Nephron (organoid): Measurements from ENCODE around the gene DNAJB1.
A peak's percentile ranks its signal among the peaks of the same experiment; 100 is the strongest.

ENCODE experiments used
- H3K27ac Mint-ChIP-seq, 3 experiments: 2 replicates each; pipeline ENCODE4 v1.8.0; 2020; ENCODE audit warnings: mixed read lengths in 3 of 3, mild to moderate bottlenecking in 2 of 3, moderate library complexity in 1 of 3
- H3K27me3 Mint-ChIP-seq: 2 replicates; pipeline ENCODE4 v1.8.0; 2021; ENCODE audit warnings: low read depth, mild to moderate bottlenecking, moderate library complexity, mixed read lengths
- H3K36me3 Mint-ChIP-seq: 2 replicates; pipeline ENCODE4 v1.8.0; 2020; ENCODE audit warnings: low read depth, mixed read lengths
- H3K4me1 Mint-ChIP-seq: 2 replicates; pipeline ENCODE4 v1.8.0; 2020; ENCODE audit warnings: mixed read lengths
- H3K4me3 Mint-ChIP-seq, 3 experiments: 2 replicates each; pipeline ENCODE4 v1.8.0; 2020; ENCODE audit warnings: mild to moderate bottlenecking in 3 of 3, mixed read lengths in 3 of 3, moderate library complexity in 2 of 3
- H3K9me3 Mint-ChIP-seq: 2 replicates; pipeline ENCODE4 v1.8.0; 2020; ENCODE audit warnings: mixed read lengths
- TF ChIP-seq, protein P1 (sequence below), 3 experiments: fragments of 200-600 bp; sonication (generic); IDR thresholded peaks; one replicate each; pipeline ENCODE4 v1.5.0; 2021; ENCODE audit warnings: antibody characterized with exemption in 3 of 3; ENCODE audit not compliant: unreplicated experiment in 3 of 3

The DNAJB1 gene

DNA sequence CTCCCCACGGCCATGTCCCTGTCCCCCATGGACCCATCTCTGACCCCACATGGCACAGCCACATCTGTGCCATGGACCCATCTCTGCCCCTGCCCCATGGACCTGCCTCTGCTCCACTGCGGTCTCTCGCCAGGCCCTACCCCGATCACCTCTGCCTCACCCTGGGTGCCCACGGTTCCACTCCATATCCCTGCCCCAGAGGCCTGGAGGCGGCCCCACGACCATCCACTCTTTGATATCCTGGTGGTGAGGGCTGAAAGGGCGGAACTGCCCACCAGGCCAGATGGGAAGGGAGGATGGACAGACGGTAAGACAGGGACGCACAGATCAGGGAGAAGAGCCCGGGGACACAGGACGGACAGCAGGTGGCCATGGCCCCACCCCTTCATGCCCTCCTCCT lies 43.4 kb downstream of the DNAJB1 start:
- peaks cover 11% of the 10 kb centered on the region for H3K36me3 Mint-ChIP-seq
- no peaks in the 10 kb centered on the region for H3K9me3 Mint-ChIP-seq
- TF ChIP-seq, protein P1, sequence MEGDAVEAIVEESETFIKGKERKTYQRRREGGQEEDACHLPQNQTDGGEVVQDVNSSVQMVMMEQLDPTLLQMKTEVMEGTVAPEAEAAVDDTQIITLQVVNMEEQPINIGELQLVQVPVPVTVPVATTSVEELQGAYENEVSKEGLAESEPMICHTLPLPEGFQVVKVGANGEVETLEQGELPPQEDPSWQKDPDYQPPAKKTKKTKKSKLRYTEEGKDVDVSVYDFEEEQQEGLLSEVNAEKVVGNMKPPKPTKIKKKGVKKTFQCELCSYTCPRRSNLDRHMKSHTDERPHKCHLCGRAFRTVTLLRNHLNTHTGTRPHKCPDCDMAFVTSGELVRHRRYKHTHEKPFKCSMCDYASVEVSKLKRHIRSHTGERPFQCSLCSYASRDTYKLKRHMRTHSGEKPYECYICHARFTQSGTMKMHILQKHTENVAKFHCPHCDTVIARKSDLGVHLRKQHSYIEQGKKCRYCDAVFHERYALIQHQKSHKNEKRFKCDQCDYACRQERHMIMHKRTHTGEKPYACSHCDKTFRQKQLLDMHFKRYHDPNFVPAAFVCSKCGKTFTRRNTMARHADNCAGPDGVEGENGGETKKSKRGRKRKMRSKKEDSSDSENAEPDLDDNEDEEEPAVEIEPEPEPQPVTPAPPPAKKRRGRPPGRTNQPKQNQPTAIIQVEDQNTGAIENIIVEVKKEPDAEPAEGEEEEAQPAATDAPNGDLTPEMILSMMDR (IDR thresholded peaks at IDR 0.05; ENCODE audit: unreplicated experiment in 3 of 3), result no peak
- peaks cover 27% of the 10 kb centered on the region for H3K4me1 Mint-ChIP-seq
- H3K27me3 Mint-ChIP-seq, result peaks cover 5% of the 10 kb centered on the region
- peak overlapping the region; percentile 26 to 54 (median 48) for H3K4me3 Mint-ChIP-seq
- H3K27ac Mint-ChIP-seq, result peak overlapping the region in 1 of 3 experiments; percentile 63

DNA sequence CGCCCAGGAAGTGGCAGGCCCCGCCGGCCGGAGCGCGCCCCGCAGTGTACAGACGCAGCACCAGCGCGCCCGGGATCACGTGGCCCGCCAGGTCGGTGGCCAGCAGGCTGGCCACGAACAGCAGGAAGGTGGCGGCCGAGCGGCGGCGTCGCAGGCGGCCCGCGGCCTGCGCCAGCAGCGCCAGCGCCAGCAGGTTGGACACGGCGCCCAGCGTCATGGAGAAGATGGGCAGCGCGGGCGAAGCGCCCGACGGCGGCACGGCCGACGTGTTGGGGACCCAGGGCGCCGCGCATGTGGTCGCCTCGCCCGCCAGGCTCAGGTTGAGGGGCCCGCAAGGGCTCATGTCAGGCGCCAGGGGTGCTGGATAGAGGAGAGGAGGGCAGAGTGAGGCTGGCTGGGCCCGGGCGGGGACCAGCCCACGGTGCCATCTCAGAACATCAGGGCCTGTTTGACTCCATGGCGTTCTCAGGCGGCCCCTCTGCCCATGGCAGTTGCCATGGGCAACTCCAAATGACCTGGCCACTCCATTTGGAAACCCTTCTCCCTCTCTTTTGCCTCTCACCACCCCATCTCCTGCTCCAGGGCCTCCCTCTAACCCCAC lies 44.1 kb downstream of the DNAJB1 start:
- Mint-ChIP-seq H3K4me1 (peaks cover 27% of the 10 kb centered on the region), H3K4me3 (peak overlapping the region; percentile 6 to 54 (median 48)), H3K9me3 (no peaks in the 10 kb centered on the region), H3K27me3 (peaks cover 5% of the 10 kb centered on the region), H3K36me3 (peaks cover 17% of the 10 kb centered on the region), H3K27ac (peak overlapping the region in 1 of 3 experiments; percentile 63)
- TF ChIP-seq, protein P1 (IDR thresholded peaks at IDR 0.05; ENCODE audit: unreplicated experiment in 3 of 3), result no peak

DNA sequence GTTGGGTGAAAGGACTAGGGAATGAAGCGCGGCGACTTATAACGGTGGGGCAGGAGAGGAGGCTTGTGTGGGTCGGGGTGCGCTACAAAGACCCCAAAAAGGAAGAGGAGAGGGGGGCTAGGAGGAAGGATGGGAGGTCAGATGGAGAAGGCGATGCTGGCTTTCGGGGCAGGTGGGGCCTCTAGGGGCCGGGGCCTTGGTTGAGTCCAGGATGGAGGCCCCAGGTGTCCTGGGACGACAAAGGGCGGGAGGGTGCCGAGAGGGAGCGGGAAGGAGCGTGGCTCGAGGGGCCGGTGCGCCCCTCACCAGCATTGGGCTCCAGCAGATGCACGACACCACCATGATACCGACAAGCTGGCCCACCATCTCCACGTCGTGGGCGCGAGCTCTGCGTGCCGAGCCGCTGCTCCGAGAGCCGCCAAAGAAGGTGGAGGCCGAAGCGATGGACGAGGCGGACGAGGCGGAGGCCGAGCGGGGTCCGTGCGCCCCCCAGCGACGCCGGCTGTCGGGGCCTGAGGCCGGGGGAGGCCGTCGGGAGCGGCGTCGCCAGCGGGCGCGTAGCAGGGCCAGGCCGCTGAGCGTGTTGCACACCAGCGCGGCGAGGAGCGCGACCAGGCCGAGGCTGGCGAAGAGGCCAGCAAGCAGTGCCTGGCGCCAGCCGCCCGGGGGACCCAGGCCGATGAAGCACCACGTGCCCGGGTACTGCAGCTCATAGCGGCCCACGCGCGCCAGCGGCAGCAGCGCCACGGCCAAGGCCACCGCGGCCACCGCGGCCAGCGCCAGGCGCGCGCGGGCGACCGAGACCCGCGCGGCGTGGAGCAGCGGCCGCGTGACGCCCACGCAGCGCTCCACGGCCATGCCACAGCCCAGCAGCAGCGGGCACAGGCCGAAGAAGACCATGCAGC lies 44.9 kb downstream of the DNAJB1 start:
- TF ChIP-seq, protein P1 (IDR thresholded peaks at IDR 0.05; ENCODE audit: unreplicated experiment in 3 of 3), result no peak
- H3K4me1 Mint-ChIP-seq, result peaks cover 27% of the 10 kb centered on the region
- peaks cover 17% of the 10 kb centered on the region for H3K36me3 Mint-ChIP-seq
- H3K27ac Mint-ChIP-seq, result no peak overlapping the region
- H3K9me3 Mint-ChIP-seq, result no peaks in the 10 kb centered on the region
- peaks cover 5% of the 10 kb centered on the region for H3K27me3 Mint-ChIP-seq
- H3K4me3 Mint-ChIP-seq, result peak overlapping the region in 1 of 3 experiments; percentile 41

DNA sequence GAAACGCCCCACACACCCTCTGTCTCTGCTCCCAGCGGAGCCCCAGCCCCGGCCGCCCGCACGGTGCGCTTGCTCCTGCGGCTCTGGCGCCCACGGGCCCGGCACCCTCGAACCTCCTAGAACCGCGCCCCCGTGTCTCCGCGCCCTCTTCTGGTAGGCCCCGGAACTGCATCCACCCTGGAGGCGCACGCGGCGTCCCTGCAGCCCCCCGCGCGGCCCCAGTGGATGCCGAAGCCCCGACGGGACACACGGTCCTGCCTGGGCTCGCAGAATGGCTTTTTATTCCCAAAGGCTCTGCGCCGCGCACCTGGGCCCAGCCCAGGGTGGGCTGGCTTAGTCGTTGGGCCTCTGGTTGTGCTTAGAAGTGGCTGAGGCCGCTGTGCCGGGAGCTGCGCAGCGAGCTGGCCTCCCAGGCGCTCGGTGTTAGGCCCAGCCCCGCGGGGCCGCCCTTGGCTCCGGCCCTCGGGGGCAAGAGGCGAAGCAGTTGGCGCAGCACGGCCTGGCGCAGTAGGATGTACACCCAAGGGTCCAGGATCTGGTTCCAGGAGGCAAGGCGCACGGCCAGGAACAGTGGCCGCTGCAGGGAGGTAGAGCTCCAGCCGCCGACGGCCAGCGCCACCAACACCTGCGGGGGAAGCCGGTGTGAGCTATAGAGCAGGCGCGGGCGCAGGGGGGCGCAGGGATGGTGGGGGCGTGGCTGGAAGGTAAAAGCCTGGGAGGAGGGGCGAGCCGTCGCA lies 45.8 kb downstream of the DNAJB1 start:
- TF ChIP-seq, protein P1 (IDR thresholded peaks at IDR 0.05; ENCODE audit: unreplicated experiment in 3 of 3), result peak; percentile 98 to 99 (median 99)
- H3K4me3 Mint-ChIP-seq, result peak overlapping the region in 1 of 3 experiments; percentile 41
- peaks cover 17% of the 10 kb centered on the region for H3K36me3 Mint-ChIP-seq
- peaks cover 21% of the 10 kb centered on the region for H3K4me1 Mint-ChIP-seq
- no peaks in the 10 kb centered on the region for H3K9me3 Mint-ChIP-seq
- H3K27ac Mint-ChIP-seq, result no peak overlapping the region
- peaks cover 5% of the 10 kb centered on the region for H3K27me3 Mint-ChIP-seq

DNA sequence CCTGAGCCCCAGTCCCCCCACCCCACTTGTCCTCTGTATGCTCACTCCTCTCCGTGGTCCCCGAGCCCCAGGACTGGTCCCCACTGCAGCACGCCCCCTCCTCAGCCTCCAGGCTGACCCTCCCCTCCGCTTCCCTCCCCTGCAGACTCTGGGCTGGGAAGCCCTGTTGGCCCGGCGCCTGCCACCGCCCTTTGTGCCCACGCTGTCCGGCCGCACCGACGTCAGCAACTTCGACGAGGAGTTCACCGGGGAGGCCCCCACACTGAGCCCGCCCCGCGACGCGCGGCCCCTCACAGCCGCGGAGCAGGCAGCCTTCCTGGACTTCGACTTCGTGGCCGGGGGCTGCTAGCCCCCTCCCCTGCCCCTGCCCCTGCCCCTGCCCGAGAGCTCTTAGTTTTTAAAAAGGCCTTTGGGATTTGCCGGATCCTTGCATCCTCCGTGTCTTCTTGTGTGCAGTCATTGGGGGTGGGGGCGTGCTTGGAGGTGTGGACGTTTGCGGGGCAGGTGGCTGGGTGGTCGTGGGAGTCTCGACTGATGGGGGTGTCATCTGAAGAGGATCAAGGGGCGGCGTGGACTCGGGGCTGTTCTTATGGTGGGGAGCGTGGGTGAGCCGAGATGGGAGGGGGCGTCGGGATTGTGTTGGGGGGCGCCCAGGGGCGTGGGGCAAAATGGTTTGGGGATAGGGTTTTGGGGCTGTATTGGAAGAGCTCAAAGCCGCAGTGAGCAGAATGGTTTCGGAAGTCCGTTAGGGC lies 46.6 kb downstream of the DNAJB1 start:
- Mint-ChIP-seq H3K4me1 (peaks cover 14% of the 10 kb centered on the region), H3K9me3 (no peaks in the 10 kb centered on the region), H3K4me3 (peak overlapping the region in 1 of 3 experiments; percentile 19), H3K27me3 (peaks cover 5% of the 10 kb centered on the region), H3K27ac (no peak overlapping the region), H3K36me3 (peaks cover 16% of the 10 kb centered on the region)
- TF ChIP-seq, protein P1 (IDR thresholded peaks at IDR 0.05; ENCODE audit: unreplicated experiment in 3 of 3), result no peak
